GM12878 (cell line): ENCODE data around the gene MAP1S. TPM values are rescaled to one million over a fixed set of nuclear protein-coding genes. Genes with fewer than 3 reads are reported as not detected.

ENCODE experiments used
- ATF2 ChIP-seq: IDR thresholded peaks from 2 replicates; pipeline ENCODE4 v1.6.1; 2012; ENCODE audit warnings: low read length, inconsistent platforms
- ATF7 ChIP-seq: fragments of 450-650 bp; IDR thresholded peaks from 2 replicates; pipeline ENCODE4 v1.6.1; 2016; ENCODE audit warnings: low read depth, mild to moderate bottlenecking
- BCL11A ChIP-seq: IDR thresholded peaks from 2 replicates; pipeline ENCODE4 v1.6.1; 2011; ENCODE audit warnings: low read depth, low read length
- CEBPB ChIP-seq, 2 experiments: fragments of 150-350 bp in 1 of 2; IDR thresholded peaks; 2 replicates each; pipeline ENCODE4 v1.6.1; 2012 to 2014; ENCODE audit warnings: low read depth in 2 of 2, low read length in 2 of 2, borderline replicate concordance in 1 of 2, inconsistent platforms in 1 of 2
- CHD2 ChIP-seq: IDR thresholded peaks from 2 replicates; pipeline ENCODE4 v1.6.1; 2011; ENCODE audit warnings: low read depth, low read length, improper control_type of control experiment, borderline replicate concordance
- EED ChIP-seq: sonication (generic); IDR thresholded peaks from 2 replicates; pipeline ENCODE4 v1.6.1; 2016; ENCODE audit warnings: antibody characterized with exemption, low read depth
- GABPA ChIP-seq: IDR thresholded peaks from 2 replicates; pipeline ENCODE4 v1.6.1; 2014; ENCODE audit warnings: antibody characterized with exemption, low read depth, mild to moderate bottlenecking, inconsistent platforms
- GATAD2B ChIP-seq: fragments of 450-650 bp; conservative IDR thresholded peaks from 2 replicates; pipeline ENCODE4 v1.6.1; 2017; ENCODE audit warnings: low read depth, mild to moderate bottlenecking, moderate library complexity
- HDGF ChIP-seq: fragments of 450-650 bp; IDR thresholded peaks from 2 replicates; pipeline ENCODE4 v1.6.1; 2016; ENCODE audit warnings: antibody characterized with exemption
- KDM1A ChIP-seq: fragments of 200-600 bp; sonication (generic); IDR thresholded peaks from 2 replicates; pipeline ENCODE4 v1.6.1; 2016; ENCODE audit warnings: borderline replicate concordance
- MEF2B ChIP-seq: fragments of 450-650 bp; IDR thresholded peaks from 2 replicates; pipeline ENCODE4 v1.6.1; 2018; ENCODE audit warnings: mild to moderate bottlenecking, moderate library complexity; ENCODE audit not compliant: partially characterized antibody, poor library complexity, severe bottlenecking
- MTA2 ChIP-seq: fragments of 450-650 bp; IDR thresholded peaks from 2 replicates; pipeline ENCODE4 v1.6.1; 2016; ENCODE audit warnings: low read depth, mild to moderate bottlenecking, moderate library complexity
- NR2C1 ChIP-seq: fragments of 450-650 bp; IDR thresholded peaks from 2 replicates; pipeline ENCODE4 v1.6.1; 2017; ENCODE audit warnings: antibody characterized with exemption, mild to moderate bottlenecking, moderate library complexity
- POLR2A ChIP-seq: IDR thresholded peaks from 2 replicates; pipeline ENCODE4 v1.6.1; 2011; ENCODE audit warnings: low read depth, mild to moderate bottlenecking, low read length
- POU2F2 ChIP-seq: IDR thresholded peaks from 3 replicates; pipeline ENCODE4 v1.6.1; 2011; ENCODE audit warnings: low read depth, mild to moderate bottlenecking, low read length, borderline replicate concordance
- RUNX3 ChIP-seq: IDR thresholded peaks from 2 replicates; pipeline ENCODE4 v1.6.1; 2012; ENCODE audit warnings: low read length, inconsistent platforms
- SIX5 ChIP-seq: IDR thresholded peaks from 2 replicates; pipeline ENCODE4 v1.6.1; 2011; ENCODE audit warnings: mild to moderate bottlenecking, low read depth, low read length, moderate library complexity; ENCODE audit not compliant: severe bottlenecking
- SMAD1 ChIP-seq: fragments of 450-650 bp; IDR thresholded peaks from 2 replicates; pipeline ENCODE4 v1.6.1; 2018; ENCODE audit warnings: mild to moderate bottlenecking, low read depth; ENCODE audit not compliant: partially characterized antibody
- TCF3 ChIP-seq: IDR thresholded peaks from 2 replicates; pipeline ENCODE4 v1.6.1; 2012; ENCODE audit warnings: low read depth, mild to moderate bottlenecking, low read length, borderline replicate concordance; ENCODE audit not compliant: insufficient read depth
- WRNIP1 ChIP-seq: IDR thresholded peaks from 2 replicates; pipeline ENCODE4 v1.6.1; 2011; ENCODE audit warnings: low read depth, low read length, improper control_type of control experiment, borderline replicate concordance
- ZNF274 ChIP-seq: IDR thresholded peaks from one replicate; pipeline ENCODE4 v1.8.0; 2011; ENCODE audit not compliant: insufficient read length, insufficient read depth
- polyA plus RNA-seq, 11 experiments: library from polyadenylated mRNA; depleted of rRNA in 4 of 11; unstranded in 6 of 11; stranded (reverse) in 5 of 11; fragments of >200 nt; fragmentation: Nextera tagmentation in 4 of 11; fragmentation: Illumina TruSeq in 1 of 11; extraction: Ambion mirVana in 4 of 11; extraction: Trizol in 1 of 11; gene quantifications; 1 replicate in 1 of 11; 2 replicates in 10 of 11; pipeline versions ENCODE4 v1.2.1 to v1.2.3, GENCODE V29; 2011 to 2016; ENCODE audit warnings: inconsistent platforms in 2 of 11, missing spikeins in 2 of 11, low read depth in 1 of 11
- total RNA-seq, 4 experiments: library from RNA; depleted of rRNA in 3 of 4; stranded (reverse); fragments of >200 nt in 3 of 4; fragmentation: Illumina TruSeq in 1 of 4; extraction: Trizol in 1 of 4; gene quantifications; 2 replicates each; pipeline versions ENCODE4 v1.2.1 to v1.2.3, GENCODE V29; 2013 to 2021
- TF ChIP-seq, protein P1 (sequence below): IDR thresholded peaks from 2 replicates; pipeline ENCODE4 v1.6.1; 2012; ENCODE audit warnings: low read depth, low read length, improper control_type of control experiment
- TF ChIP-seq, protein P2 (sequence below), 3 experiments: IDR thresholded peaks in 2 of 3; conservative IDR thresholded peaks in 1 of 3; 2 replicates each; pipeline ENCODE4 v1.5.1; 2011; ENCODE audit warnings: low read depth in 3 of 3, low read length in 3 of 3, mild to moderate bottlenecking in 3 of 3, control low read depth in 2 of 3, moderate library complexity in 2 of 3, inconsistent platforms in 1 of 3, mixed read lengths in 1 of 3; ENCODE audit not compliant: control insufficient read depth in 2 of 3, insufficient read depth in 1 of 3; ENCODE audit errors: extremely low read depth in 1 of 3
- TF ChIP-seq, protein P3 (sequence below): IDR thresholded peaks from 2 replicates; pipeline ENCODE4 v1.6.1; 2012; ENCODE audit warnings: mild to moderate bottlenecking, low read depth, low read length

MAP1S gene
- total and polyA plus RNA-seq, 10 of the 15 experiments (the other 5 are each of a cell fraction or from before 2014, with no cell fraction given) = 2.1 to 63.9 (median 15.0) TPM

GRCh38 chr19:17754634-17755442 lies 35.6 kb downstream of the MAP1S start (continued):
- TF ChIP-seq POU2F2 (no peak; the same call in 2 of the 3 replicates), ATF2 (peak; percentile 26; the same call in 1 of the 2 replicates), ZNF274 (no peak), POLR2A (no peak), RUNX3 (peak; percentile 62; the same call in 1 of the 2 replicates), ATF7 (peak; percentile 71), KDM1A (no peak), SIX5 (no peak), BCL11A (peak; percentile 58; the same call in 1 of the 2 replicates), NR2C1 (0 out of 2 replicates have a peak, but pooled peaks have one; percentile 33), CHD2 (no peak; the same call in 1 of the 2 replicates), WRNIP1 (no peak), EED (peak; percentile 93), GABPA (no peak), CEBPB (IDR thresholded peaks at IDR 0.05; ENCODE audit: borderline replicate concordance in 1 of 2, low read depth in 2 of 2, low read length in 2 of 2) (no peak), GATAD2B (peak; percentile 87), TCF3 (no peak), MTA2 (peak; percentile 79), SMAD1 (no peak), MEF2B (peak; percentile 73), HDGF (peak; percentile 20)
- TF ChIP-seq, protein P1, sequence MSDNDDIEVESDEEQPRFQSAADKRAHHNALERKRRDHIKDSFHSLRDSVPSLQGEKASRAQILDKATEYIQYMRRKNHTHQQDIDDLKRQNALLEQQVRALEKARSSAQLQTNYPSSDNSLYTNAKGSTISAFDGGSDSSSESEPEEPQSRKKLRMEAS = no peak
- TF ChIP-seq, protein P2, sequence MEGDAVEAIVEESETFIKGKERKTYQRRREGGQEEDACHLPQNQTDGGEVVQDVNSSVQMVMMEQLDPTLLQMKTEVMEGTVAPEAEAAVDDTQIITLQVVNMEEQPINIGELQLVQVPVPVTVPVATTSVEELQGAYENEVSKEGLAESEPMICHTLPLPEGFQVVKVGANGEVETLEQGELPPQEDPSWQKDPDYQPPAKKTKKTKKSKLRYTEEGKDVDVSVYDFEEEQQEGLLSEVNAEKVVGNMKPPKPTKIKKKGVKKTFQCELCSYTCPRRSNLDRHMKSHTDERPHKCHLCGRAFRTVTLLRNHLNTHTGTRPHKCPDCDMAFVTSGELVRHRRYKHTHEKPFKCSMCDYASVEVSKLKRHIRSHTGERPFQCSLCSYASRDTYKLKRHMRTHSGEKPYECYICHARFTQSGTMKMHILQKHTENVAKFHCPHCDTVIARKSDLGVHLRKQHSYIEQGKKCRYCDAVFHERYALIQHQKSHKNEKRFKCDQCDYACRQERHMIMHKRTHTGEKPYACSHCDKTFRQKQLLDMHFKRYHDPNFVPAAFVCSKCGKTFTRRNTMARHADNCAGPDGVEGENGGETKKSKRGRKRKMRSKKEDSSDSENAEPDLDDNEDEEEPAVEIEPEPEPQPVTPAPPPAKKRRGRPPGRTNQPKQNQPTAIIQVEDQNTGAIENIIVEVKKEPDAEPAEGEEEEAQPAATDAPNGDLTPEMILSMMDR (IDR thresholded peaks at IDR 0.05 in 2 of 3, conservative IDR thresholded peaks at IDR 0.05 in 1 of 3; ENCODE audit: control insufficient read depth in 2 of 3, extremely low read depth in 1 of 3, insufficient read depth in 1 of 3, low read depth in 3 of 3, low read length in 3 of 3) = peak; percentile 47 to 70 (median 50)
- TF ChIP-seq, protein P3, sequence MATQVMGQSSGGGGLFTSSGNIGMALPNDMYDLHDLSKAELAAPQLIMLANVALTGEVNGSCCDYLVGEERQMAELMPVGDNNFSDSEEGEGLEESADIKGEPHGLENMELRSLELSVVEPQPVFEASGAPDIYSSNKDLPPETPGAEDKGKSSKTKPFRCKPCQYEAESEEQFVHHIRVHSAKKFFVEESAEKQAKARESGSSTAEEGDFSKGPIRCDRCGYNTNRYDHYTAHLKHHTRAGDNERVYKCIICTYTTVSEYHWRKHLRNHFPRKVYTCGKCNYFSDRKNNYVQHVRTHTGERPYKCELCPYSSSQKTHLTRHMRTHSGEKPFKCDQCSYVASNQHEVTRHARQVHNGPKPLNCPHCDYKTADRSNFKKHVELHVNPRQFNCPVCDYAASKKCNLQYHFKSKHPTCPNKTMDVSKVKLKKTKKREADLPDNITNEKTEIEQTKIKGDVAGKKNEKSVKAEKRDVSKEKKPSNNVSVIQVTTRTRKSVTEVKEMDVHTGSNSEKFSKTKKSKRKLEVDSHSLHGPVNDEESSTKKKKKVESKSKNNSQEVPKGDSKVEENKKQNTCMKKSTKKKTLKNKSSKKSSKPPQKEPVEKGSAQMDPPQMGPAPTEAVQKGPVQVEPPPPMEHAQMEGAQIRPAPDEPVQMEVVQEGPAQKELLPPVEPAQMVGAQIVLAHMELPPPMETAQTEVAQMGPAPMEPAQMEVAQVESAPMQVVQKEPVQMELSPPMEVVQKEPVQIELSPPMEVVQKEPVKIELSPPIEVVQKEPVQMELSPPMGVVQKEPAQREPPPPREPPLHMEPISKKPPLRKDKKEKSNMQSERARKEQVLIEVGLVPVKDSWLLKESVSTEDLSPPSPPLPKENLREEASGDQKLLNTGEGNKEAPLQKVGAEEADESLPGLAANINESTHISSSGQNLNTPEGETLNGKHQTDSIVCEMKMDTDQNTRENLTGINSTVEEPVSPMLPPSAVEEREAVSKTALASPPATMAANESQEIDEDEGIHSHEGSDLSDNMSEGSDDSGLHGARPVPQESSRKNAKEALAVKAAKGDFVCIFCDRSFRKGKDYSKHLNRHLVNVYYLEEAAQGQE = no peak
